ENCODE data around the gene EFCAB13.
"Not testable (repeated sequence)": the region's sequence is repeated elsewhere in the genome, so short reads cannot be mapped to it uniquely, and the experiment has no call there.

The EFCAB13 gene

DNA sequence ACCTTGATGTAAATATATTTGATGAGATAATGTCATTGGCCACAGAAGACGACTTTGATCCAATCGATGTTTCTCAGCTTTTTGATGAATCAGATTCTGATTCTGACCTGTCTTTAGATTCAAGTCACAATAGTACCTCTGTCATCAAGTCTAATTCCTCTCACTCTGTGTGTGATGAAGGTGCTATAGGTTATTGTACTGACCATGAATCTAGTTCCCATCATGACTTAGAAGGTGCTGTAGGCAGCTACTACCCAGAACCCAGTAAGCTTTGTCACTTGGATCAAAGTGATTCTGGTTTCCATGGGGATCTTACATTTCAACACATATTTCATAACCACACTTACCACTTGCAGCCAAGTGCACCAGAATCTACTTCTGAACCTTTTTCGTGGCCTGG lies 101.5 kb downstream of the EFCAB13 start:
- not testable (repeated sequence) for DNase-seq (ENCODE audit: low read depth in 1 of 2, low spot score in 1 of 2)

DNA sequence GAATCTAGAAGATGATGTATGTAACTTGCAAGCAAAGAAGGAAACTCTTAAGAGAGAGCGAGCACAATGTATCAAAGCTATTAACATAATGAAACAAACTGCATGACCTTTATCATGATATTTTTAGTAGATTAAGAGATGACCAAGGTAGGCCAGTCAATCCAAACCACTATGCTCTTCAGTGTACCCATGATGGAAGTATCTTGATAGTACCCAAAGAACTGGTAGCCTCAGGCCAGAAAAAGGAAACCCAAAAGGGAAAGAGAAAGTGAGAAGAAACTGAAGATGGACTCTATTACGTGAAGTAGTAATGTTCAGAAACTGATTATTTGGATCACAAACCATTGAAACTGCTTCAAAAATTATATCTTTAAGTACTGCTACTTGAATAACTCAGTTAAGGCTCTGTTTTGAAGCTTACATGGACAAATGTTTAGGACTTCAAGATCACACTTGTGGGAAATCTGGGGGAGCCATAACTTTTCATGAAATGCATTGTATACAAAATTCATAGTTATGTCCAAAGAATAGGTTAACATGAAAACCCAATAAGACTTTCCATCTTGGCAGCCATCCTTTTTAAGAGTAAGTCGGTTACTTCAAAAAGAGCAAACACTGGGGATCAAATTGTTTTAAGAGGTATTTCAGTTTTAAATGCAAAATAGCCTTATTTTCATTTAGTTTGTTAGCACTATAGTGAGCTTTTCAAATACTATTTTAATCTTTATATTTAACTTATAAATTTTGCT lies 102.3 kb downstream of the EFCAB13 start:
- DNase-seq (ENCODE audit: low read depth in 1 of 2, low spot score in 1 of 2) = not testable (repeated sequence)

GRCh38 chr17:47427985-47428384 lies 104.2 kb downstream of the EFCAB13 start:
- no peak for DNase-seq (ENCODE audit: low read depth in 1 of 2, low spot score in 1 of 2)

GRCh38 chr17:47432240-47432639 lies 108.5 kb downstream of the EFCAB13 start:
- not testable (repeated sequence) for DNase-seq (ENCODE audit: low read depth in 1 of 2, low spot score in 1 of 2)

DNA sequence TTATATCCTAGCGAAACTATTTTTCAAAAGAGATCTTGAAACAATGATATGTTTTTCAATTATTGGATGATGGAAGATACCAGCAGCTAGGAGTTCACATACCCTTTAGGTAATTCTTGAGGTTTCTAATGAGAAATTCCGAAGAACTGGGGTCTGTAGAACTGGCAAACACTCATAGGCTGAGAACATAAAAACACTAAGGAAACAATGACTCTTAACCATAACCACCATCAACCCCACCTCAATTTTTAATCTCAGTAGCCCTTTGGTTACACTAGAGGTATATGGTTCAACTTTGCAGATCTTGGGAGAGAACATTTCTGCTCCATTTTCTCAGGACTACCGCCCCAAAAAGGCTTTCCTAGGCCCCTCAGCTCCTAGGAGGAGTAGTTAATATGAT lies 141.4 kb downstream of the EFCAB13 start:
- DNase-seq (ENCODE audit: low read depth in 1 of 2, low spot score in 1 of 2) = no peak

DNA sequence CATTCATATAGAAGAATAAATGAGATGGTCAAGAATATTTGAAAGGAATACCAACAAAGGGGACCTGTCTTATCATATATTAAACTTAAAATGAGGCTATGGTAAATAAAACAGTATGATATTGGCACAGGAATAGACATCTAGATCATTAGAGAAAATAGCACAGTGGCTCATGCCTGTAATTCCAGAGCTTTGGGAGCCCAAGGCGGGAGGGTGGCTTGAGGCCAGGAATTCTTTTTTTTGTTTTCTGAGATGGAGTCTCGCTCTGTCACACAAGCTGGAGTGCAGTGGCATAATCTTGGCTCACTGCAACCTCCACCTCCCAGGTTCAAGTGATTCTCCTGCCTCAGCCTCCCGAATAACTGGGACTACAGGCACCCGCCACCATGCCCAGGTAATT lies 143.2 kb downstream of the EFCAB13 start:
- DNase-seq (ENCODE audit: low read depth in 1 of 2, low spot score in 1 of 2) = not testable (repeated sequence)

GRCh38 chr17:47470836-47471235 lies 147.1 kb downstream of the EFCAB13 start:
- DNase-seq (ENCODE audit: low read depth in 1 of 2, low spot score in 1 of 2) = no peak

- DNase-seq (ENCODE audit: low read depth in 1 of 2, low spot score in 1 of 2) = not testable (repeated sequence)
Measured at GRCh38 chr17:47472073-47472472, 148.3 kb downstream of the EFCAB13 start.
